Superior temporal gyrus (tissue), 1 donor: ENCODE data around the gene PTPRG.

Experiments used
- DNase-seq: peaks from one replicate; pipeline ENCODE4 v3.0.0-alpha.2; 2016; ENCODE audit errors: extremely low spot score

PTPRG gene

DNA sequence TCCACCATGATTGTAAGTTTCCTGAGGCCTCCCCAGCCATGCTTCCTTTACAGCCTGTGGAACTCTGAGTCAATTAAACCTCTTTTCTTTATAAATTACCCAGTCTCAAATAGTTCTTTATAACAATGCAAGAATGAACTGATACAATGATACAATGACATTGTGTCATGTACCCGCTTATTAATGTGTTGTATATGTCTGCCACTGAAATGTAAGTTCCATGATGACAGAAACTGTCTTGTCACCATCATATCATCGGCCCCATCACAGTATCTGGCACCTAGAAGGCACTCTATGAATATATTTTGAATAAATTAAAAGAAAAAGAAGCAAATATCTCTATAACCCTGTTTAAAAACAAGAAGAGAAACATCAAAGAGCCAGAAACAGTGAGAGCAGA is 782.4 kb downstream of the PTPRG start:
- no peak for DNase-seq
